ENCODE measurements around the gene NAALADL2. TPM values are rescaled to one million over a fixed set of nuclear protein-coding genes. Genes with fewer than 3 reads are reported as not detected.

Gene NAALADL2
- total and polyA plus RNA-seq, 2 of the 8 experiments (the other 6 are each of a cell fraction or from before 2014, with no cell fraction given), result 0.12 to 0.22 TPM

- no peak overlapping the region for H2BK20ac ChIP-seq (ENCODE audit: low read length)
- no peak for TF ChIP-seq SIN3A (conservative IDR thresholded peaks at IDR 0.05 in 1 of 2, IDR thresholded peaks at IDR 0.05 in 1 of 2; ENCODE audit: low read depth in 1 of 2, low read length in 2 of 2)
- H3K79me2 ChIP-seq (ENCODE audit: control insufficient read depth in 1 of 2, insufficient read depth in 2 of 2, low read length in 2 of 2), result no peaks in the 10 kb centered on the region
- ChIA-PET CTCF (ENCODE audit: partially characterized antibody) (no interaction called here), POLR2A (ENCODE audit: partially characterized antibody) (no interaction called here)
- H3K27ac ChIP-seq (ENCODE audit: low read depth, low read length), result no peak overlapping the region
- no peaks in the 10 kb centered on the region for H4K20me1 ChIP-seq (replicated peaks in 1 of 2; ENCODE audit: control insufficient read depth in 1 of 2, insufficient read depth in 2 of 2, low read length in 2 of 2)
- no peaks in the 10 kb centered on the region for H3K36me3 ChIP-seq (ENCODE audit: control insufficient read depth in 2 of 4, insufficient read depth in 4 of 4, low read length in 3 of 4)
- H3K4me1 ChIP-seq (replicated peaks in 1 of 4; ENCODE audit: control insufficient read depth in 3 of 4, insufficient read depth in 4 of 4, low read length in 3 of 4), result no peaks in the 10 kb centered on the region
- H3K14ac ChIP-seq (ENCODE audit: insufficient read length), result no peak overlapping the region
- no peak overlapping the region for H4K8ac ChIP-seq (ENCODE audit: extremely low read depth, insufficient read depth, low read length)
- H4K91ac ChIP-seq (replicated peaks; ENCODE audit: insufficient read length, low read length), result no peak overlapping the region
- no peaks in the 10 kb centered on the region for H3K9me3 ChIP-seq (ENCODE audit: insufficient read depth in 2 of 2, low read depth in 1 of 2, low read length in 1 of 2)
- H3K4me2 ChIP-seq (ENCODE audit: insufficient read depth in 1 of 2, low read depth in 2 of 2, low read length in 2 of 2), result no peak overlapping the region
- H4K5ac ChIP-seq (ENCODE audit: insufficient read length, low read depth, low read length), result no peak overlapping the region
- FAIRE-seq, result no peak
- no peak overlapping the region for H2AK5ac ChIP-seq (ENCODE audit: low read depth, low read length)
- H2AFZ ChIP-seq (ENCODE audit: low read length), result no peak overlapping the region
- H3K18ac ChIP-seq (ENCODE audit: extremely low read depth, low read length), result no peak overlapping the region
- H3K27me3 ChIP-seq (replicated peaks in 1 of 4; ENCODE audit: control insufficient read depth in 3 of 4, extremely low read depth in 1 of 4, insufficient read depth in 3 of 4, low read length in 3 of 4), result no peaks in the 10 kb centered on the region
- no peak overlapping the region for H3K56ac ChIP-seq (replicated peaks; ENCODE audit: insufficient read length, low read depth, low read length)
- H2BK15ac ChIP-seq (ENCODE audit: low read length), result no peak overlapping the region
- no peak overlapping the region for H3K4me3 ChIP-seq (ENCODE audit: extremely low read depth in 1 of 4, insufficient read depth in 2 of 4, low read depth in 3 of 4, low read length in 4 of 4)
- no peak overlapping the region for H2BK12ac ChIP-seq (ENCODE audit: low read depth, low read length)
- H3K4ac ChIP-seq (replicated peaks; ENCODE audit: insufficient read length, low read depth, low read length), result no peak overlapping the region
- no peak overlapping the region for H3K23ac ChIP-seq (ENCODE audit: insufficient read length)
- no peak overlapping the region for H3K9ac ChIP-seq (replicated peaks in 1 of 4; ENCODE audit: extremely low read depth in 1 of 4, low read depth in 3 of 4, low read length in 3 of 4)
- no peaks in the 10 kb centered on the region for H3K23me2 ChIP-seq (ENCODE audit: low read depth, low read length)
- H2BK120ac ChIP-seq (replicated peaks; ENCODE audit: low read depth, low read length), result no peak overlapping the region
- DNase-seq (ENCODE audit: low read depth in 1 of 2, low spot score in 2 of 2), result no peak
- H3K79me1 ChIP-seq (ENCODE audit: low read depth, low read length), result no peaks in the 10 kb centered on the region
- no peak overlapping the region for H2BK5ac ChIP-seq (ENCODE audit: low read depth, low read length)
These were observed 244.2 kb downstream of the NAALADL2 start for GRCh38 chr3:175103298-175103697.
